GM21423 (cell line): ENCODE measurements around the gene CLIP3.

Source experiments
- ATAC-seq: cut with Tn5 transposase; IDR thresholded peaks from one replicate; pipeline ENCODE4 v1.9.1; 2021; ENCODE audit warnings: mild to moderate bottlenecking, moderate library complexity; ENCODE audit not compliant: unreplicated experiment

The CLIP3 gene

DNA sequence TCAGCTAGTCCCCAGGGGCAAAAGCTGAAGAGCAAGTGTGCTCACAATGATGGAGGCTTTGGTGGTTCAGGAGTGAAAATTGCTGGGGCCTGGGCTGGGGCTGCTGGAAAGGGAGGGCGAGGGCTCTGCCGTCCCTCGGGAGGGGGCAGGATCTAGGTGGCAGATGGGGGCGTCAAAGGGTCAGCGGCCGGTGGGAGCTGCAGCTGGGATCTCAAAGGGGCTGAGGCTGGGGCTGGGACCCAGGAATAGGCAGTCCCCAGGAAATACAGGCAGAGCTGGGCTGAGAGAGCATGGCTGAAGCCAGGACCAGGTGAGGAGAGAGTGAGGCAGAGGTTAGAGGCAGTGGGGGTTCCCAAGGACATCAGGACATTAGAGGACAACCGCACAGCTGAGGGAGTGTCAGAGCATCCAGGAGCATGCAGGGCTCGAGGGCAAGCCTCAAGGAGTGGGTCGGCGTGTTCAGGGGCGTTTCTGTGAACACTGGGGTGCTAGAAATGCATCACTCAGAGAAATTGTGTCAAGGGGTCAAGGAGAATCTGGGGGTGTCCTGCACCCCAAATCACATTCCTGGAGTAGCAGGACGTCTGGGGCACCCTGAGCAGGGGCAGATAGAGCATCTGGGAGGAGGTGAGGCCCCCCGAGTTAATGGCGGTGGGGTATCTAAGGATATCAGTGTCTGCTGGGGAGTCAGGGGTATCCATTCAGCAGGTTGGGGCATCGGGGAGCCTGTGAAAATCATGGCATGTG lies 22.9 kb downstream of the CLIP3 start:
- no peak for ATAC-seq

DNA sequence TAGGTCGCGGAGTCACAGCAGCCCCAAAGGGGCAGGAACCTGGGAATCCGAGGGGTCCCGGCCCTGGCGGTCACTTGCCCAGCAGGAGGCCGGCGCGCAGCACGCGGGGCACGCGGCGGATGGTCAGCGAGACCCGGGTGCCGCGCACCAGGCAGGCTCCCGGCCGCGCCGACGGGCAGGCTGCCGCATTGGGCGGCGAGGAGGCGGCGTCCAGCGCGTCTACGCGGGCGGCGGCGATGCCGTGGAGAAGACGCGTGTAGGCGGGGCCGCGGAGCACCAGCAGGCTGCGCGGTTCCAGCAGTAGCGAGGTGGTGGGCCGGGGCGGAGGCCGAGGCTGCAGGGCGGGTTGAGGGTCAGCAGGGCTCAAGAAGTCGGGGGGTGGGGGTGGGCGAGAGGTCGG lies 23.5 kb downstream of the CLIP3 start:
- ATAC-seq: no peak

DNA sequence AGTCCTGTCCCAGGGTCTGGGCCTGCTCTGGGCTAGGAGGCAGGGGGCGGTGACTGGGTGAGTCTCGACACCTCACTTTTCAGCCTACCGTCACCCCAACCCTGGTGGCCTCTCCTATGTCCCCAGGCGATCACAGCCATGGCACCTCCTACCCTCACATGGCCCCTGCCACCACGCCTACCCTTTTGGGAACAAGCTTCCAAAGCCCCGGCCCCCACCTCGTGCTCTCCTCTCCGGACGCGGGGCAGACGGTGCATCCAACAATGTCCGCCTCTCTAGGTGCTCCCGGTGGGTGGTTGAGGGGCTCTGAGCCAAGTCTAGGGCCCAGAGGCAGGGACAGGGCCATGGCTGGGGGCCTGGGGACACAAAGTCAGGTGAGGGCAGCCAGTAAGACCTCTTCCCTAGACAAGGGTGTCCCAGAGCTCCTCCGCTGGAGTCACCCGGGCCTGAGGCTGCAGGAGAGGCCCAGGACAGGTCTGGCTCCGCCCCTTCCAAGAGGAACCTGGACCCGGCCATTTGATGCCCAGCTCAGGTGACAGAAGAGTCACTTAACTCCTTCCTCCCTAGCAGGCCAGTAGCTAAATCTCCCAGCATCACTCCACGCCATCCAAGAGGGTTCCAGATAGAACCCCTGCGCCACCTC lies 24.2 kb downstream of the CLIP3 start, which contains the start of gene SYNE4:
Gene SYNE4, minus strand, starts transcription at position 478 of the 643 bp plus-strand sequence. Its CDS starts 132 bp downstream, at position 346.
- no peak for ATAC-seq

DNA sequence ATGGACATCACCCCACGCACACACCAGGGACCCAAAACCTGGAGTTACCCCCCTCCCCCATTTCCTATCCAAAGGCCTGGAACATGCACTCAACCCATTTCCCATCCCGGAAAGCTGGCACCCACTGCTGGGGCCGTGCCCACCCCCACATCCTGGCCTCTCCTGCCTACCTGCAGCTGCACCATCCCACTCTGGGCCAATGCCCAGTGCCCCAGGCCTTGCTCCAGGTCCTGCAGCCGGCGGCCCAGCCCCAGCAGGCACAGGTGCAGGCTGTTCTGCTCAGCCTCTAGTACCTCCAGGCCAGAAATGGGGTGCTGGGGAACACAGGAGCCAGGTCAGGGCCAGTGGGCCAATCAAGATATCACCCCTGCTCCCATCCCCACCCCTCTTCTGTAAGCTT lies 25.7 kb downstream of the CLIP3 start:
- no peak for ATAC-seq

DNA sequence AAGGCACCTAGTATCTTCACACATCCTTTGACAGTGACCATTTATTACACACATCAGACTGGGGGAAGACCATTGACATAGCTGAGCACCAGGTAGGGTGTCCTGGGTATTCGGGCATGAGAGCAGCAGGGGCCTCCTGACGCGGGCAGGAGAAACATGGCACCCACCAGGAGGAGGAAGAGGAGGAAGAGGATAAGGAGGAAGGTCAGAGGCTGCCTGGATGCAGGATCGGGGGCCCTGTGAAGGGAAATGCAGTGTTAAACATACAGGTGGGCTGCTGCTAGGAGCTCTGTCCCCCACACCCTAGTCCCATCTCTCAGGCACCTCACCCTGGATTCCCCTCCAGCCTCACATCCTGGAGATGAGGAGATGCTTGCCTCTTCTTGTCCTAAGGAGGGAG lies 29.4 kb downstream of the CLIP3 start:
- ATAC-seq: no peak

DNA sequence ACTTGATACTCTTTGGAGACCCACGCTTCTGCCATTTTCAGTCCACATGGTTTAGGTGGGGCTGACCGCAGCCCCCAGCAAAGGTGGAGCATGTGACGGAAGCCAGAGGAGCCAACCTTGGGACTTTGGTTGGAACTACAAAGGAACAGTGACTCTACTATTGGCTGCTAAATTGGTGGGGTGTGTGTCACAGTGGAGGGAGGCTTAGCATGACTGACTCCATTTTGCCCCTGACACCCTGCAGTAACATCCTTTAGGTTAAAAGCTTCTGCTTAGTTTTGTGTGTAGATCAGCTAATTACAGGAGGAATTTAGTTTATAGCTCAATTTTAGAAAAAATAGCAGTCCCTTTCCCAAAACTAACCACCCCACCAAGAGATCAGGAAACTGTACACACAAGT lies 31.1 kb downstream of the CLIP3 start:
- no peak for ATAC-seq

DNA sequence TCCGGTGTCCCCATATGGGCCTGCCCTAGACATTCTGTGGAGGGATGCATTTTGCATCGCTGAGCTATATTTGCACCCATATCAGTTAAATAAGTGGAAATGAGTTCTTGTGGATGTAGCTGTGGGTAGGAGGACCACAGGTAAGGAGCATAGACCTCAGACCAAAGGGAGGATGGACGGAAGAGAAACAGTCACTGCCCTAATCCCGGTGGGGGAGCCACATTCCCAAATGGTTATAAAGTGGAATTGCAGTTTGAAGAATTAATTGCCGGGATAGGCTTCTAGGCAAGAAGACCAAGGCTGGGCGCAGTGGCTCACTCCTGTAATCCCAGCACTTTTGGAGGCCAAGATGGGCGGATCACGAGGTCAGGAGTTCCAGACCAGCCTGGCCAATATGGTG lies 35.9 kb downstream of the CLIP3 start:
- ATAC-seq: no peak

DNA sequence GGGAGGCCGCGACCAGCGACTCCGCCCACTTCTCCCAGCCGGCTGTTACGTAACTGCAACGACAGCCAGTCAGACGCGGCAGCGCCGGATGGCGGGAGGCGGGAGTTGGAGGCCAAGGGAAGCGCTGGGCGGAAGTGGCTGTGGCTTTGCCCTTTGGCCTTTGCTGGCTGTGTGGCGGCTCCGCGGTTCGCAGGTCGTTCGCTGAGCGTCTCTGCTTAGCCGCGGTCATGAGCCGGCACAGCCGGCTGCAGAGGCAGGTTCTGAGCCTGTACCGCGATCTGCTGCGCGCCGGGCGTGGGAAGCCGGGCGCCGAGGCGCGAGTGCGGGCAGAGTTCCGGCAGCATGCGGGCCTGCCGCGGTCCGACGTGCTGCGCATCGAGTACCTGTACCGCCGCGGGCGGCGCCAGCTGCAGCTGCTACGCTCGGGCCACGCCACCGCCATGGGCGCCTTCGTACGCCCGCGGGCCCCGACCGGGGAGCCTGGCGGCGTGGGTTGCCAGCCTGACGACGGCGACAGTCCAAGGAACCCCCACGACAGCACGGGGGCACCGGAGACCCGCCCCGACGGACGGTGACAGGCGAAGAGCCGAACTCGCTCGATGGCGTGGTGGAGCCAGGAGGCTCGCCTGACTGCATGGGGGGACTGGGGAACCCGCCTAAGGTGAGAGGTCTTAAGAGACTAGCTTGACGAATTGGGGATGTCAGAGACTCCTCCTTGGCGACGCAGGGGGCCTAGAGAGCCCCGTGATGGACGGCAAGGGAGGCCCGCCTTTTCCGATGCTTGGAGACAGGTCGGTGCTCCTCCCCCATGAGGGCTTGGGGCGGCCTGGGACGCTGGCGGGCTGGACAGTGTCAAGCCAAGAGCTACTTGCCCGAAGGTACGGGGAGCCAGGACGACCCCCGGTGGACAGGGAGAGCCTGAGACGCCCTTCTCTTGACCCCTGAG lies 37.4 kb downstream of the CLIP3 start, which contains the start of gene SDHAF1:
Gene SDHAF1, plus strand, starts transcription at position 141 of the 946 bp plus-strand sequence. Its CDS starts 87 bp downstream, at position 228.
- ATAC-seq: peak; percentile 77

DNA sequence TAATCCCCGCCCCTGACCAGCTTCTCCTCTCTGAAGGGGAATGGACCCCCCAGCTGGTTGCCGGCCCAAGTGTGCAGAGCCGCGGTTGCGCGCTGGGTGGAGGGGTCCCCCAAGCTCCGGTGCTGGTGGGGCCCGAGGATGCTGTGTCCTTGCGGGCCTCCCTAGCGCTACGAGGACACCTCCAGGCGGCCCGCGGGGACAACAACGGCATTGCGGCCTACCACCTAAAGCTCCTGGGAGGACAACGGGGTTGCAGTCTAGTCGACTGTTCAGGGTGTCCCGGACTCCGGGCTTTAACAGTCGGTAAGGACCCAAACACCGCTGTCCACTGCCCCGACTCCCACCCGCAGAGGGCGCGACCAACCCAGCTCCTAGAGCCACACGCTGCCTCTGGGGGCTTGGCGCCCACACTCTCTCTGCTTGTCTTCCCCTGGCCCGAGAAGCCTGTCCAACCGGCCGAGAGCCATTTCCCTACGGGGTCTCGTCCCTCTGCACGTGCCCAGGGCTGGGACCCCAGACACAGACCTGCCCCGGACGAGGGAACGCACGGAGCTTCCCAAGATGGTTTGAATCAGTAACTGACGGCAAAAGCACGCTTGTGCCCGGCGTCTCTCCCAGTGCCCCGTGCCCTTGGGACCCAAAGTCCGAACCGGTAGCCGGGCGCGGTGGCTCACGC lies 38.6 kb downstream of the CLIP3 start:
- no peak for ATAC-seq

DNA sequence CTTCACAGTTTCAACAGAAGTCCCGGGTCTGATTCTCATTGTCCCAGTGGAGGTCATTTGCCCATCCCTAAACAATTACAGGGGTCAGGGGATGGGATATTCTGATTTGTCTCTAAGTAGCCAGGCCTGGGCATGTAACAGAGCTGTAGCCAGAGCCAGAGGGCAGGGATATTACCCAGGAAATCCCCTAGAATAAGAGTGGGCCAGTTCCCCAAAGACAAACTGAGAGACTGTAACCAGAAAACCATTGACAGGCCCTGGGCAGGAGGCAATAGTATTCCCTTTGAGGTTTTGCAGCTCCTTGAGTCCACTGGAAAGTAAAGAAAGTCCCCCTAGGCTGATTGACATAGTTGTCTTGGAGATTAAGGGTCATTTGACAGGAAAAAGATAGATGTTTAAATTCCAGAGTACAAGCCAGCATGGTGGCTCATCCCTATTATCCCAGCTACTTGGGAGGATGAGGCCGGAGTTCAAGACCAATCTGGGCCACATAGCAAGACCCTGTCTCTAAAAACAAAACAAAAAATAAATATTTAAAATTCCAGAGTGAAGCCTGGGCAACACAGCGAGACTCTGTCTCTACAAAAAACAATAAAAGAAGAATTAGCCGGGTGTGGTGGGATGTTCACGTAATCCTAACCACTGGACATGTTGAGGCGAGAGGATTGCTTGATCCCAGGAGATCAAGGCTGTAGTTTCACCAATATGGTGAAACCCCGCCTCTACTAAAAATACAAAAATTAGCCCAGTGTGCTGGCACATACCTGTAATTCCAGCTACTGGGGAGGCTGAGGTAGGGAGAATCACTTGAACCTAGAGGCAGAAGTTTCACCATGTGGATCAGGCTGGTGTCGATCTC lies 39.5 kb downstream of the CLIP3 start:
- no peak for ATAC-seq

DNA sequence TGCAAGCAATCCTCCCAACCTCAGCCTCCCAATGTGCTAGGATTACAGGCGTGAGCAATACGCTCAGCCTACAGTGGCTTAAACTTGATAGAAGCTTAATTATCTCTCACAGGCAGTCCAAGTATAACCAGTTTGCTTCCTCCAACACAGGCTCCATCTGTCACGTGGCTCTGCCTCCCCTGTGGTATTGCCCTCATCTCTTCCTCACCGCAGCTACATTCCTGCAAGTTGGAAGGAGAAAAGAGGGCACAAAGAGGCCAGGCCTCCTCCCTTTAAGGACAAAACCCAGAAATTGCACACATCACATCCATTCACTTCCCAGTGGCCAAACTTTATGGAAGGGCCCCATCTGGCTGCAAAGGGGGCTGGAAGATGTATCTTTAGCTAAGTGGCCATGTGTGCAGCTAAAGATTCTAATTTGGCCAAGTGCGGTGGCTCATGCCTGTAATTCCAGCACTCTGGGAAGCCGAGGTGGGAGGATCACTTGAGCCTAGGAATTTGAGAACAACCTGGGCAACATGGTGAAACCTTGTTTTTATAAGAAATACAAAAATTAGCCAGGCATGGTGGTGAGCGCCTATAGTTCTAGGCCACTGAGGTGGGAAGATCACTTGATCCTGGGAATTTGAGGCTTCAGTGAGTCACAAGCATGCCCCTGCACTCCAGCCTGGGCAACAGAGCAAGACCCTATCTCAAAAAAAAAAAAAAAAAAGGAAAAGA lies 40.8 kb downstream of the CLIP3 start:
- no peak for ATAC-seq

DNA sequence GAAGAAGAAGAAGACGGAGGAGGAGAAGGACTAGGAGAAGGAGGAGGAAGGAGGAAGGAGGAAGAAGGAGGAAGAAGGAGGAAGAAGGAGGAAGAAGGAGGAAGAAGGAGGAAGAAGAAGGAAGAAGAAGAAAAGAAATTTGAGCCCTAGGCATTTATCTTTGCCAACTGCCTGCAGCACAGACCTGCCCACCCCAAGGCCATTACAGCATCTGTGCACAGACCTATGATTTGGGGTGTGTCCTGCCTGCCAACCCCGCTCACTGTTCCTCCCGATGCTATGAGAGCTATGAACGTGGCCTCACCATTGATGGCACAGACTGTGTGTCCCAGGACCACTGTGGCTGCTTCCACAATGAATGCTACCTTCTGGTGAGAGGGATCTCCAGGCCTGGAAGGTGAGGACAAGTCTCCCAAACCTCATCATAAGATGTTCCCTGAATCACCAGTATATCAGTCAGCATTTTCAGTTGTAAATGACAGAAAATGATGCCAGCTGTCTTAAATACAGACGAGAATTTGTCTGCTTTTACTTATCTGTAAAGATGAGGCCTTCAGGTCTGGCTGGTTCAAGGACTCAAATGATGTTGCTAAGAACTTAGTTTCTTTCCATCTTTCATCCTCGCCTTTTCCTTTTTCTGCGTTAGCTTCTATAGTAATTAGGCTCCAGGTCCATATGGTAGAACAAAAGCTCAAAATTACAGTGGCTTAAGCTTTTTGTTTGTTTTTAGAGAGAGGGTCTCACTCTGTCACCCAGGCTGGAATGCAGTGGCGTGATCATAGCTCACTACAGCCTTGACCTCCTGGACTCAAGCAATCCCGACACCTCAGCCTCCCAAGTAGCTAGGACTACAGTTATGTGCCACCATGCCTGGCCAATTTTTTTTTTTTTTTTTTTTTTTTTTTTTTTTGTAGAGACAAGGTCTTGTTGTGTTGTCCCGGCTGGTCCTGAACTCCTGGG lies 41.6 kb downstream of the CLIP3 start:
- no peak for ATAC-seq

DNA sequence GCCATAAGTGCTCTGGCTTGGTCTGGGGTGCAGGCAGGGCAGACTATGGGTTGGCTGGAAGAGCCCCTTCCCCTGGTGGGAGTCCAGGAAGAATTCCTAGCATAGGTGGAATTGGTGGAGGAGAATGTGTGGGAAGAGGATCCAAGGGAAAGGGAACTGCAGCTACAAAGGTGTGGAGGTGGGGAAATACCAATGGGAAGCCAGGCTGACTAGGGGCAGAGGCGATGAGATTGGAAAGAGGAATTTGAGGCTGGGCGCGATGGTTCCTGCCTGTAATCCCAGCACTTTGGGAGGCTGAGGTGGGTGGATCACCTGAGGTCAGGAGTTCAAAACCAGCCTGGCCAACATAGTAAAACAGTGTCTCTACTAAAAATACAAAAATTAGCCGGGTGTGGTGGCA lies 42.5 kb downstream of the CLIP3 start:
- ATAC-seq: no peak

DNA sequence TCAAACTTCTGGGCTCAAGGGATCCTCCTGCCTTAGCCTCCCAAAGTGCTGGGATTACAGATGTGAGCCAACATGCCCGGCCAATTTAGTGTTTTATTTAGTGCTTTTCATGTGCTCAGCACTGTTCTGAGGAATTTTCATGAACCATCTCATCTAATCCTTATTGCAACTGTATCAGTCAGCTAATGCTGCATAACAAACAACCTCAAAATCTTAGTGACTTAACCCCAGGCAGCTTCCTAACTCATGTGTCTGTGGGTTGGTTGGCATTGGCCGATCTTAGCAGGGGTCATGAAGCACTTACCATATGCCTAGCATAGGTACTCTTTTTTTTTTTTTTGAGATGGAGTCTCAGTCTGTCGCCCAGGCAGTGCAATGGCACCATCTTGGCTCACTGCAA lies 43.8 kb downstream of the CLIP3 start:
- ATAC-seq: no peak

DNA sequence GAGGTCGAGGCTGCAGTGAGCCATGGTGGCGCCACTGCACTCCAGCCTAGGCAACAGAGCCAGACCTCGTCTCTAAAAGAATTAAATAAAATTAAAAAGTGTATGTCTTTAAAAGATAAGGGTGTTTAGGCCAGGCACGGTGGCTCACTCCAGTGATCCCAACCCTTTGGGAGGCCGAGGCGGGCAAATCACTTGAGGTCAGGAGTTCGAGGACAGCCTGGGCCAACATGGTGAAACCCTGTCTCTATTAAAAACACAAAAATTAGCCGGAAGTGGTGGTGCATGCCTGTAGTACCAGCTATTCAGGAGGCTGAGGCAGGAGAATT lies 45.1 kb downstream of the CLIP3 start:
- no peak for ATAC-seq

DNA sequence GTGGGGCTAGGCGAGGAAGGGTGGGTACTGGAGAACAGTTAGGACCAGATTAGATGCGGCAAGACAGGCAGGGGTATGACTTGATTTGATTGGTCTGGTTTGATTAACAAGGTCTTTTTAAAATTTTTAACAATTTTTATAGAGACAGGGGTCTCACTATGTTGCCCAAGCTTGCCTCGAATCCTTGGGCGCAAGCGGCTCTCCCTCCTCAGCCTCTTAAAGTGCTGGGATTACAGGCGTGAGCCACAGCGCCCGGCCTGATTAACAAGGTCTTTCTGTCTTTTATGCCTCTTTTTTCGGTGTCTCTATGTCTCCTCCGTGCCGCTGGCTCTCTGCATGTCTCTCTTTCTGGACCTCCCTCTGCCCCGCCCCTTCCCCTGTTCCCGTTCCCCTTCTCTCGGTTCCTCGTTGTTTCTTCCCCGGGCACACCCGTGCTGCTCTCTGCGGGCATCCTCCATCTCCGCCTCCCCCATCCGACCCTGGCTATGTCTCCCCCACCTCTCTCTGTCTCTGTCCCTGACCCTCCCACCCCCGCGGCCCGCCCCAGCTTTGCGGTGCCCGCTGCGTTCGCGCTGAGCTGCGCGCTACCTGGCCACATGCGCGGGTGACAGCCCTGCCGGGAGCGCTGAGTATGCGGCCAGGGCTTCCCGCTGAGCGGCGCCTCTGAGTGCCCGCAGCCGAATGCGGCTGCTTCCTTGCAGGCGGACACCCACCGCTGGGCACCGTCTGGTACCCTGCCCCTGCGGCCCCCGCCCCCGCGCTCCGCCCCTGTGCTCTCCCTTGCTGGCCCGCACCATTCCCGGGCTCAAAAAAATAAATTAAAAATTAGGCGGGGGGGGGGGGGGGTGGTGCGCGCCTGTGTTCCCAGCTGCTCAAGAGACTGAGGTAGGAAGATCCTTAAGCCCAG lies 45.8 kb downstream of the CLIP3 start:
- ATAC-seq: no peak

DNA sequence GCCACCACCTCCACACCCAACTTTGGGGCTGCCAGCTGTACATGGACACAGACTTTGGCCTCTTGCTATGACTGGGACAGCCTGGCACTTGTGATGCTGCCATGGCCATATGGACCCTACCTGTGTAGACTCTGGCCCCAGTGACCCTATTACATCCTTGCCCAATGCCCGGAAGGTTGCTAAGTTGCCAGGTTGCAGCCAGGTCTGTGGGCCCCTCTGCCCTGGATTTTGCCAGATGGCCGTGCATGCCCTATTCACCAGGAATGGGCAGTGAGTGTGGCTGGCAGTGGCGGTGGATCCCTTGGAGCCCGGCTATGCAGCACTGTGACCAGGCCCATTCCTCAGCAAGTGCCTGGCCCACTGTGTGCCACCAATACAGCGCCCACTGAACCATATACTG lies 46.6 kb downstream of the CLIP3 start:
- ATAC-seq: no peak
